NCI-H1436 (cell line): Measurements from ENCODE around the gene GPR55.

Experiments used
- DNase-seq: peaks from one replicate; lab custom pipeline; 2025; lab: John Stamatoyannopoulos, UW

GPR55 gene

GRCh38 chr2:230879271-230879882 lies 45.7 kb downstream of the GPR55 start:
- DNase-seq, result no peak

- no peak for DNase-seq
These were observed 46.3 kb downstream of the GPR55 start for GRCh38 chr2:230878599-230879188.

- DNase-seq, result no peak
These were observed 47.1 kb downstream of the GPR55 start for GRCh38 chr2:230877759-230878598.

- no peak for DNase-seq
These were observed 47.8 kb downstream of the GPR55 start for GRCh38 chr2:230877116-230877758.

GRCh38 chr2:230875347-230876315 lies 49.4 kb downstream of the GPR55 start:
- no peak for DNase-seq

- DNase-seq, result no peak
These were observed 50.2 kb downstream of the GPR55 start for GRCh38 chr2:230874876-230875275.

- DNase-seq, result no peak
These were observed 50.6 kb downstream of the GPR55 start for GRCh38 chr2:230874456-230874855.

- no peak for DNase-seq
These were observed 51.2 kb downstream of the GPR55 start for GRCh38 chr2:230873661-230874401.

GRCh38 chr2:230872968-230873660 lies 51.9 kb downstream of the GPR55 start:
- no peak for DNase-seq

GRCh38 chr2:230872151-230872967 lies 52.7 kb downstream of the GPR55 start:
- no peak for DNase-seq

GRCh38 chr2:230871361-230872150 lies 53.5 kb downstream of the GPR55 start:
- DNase-seq, result no peak

GRCh38 chr2:230870544-230871360 lies 54.3 kb downstream of the GPR55 start:
- no peak for DNase-seq

- no peak for DNase-seq
These were observed 55.0 kb downstream of the GPR55 start for GRCh38 chr2:230869914-230870543.

- DNase-seq, result no peak
These were observed 55.8 kb downstream of the GPR55 start for GRCh38 chr2:230868947-230869913.

GRCh38 chr2:230868161-230868946 lies 56.7 kb downstream of the GPR55 start:
- DNase-seq, result no peak
